Astrocyte (in vitro differentiated cells and primary cell): ENCODE data around the gene TRMT1.

Experiments used
- EZH2 ChIP-seq: IDR thresholded peaks from 2 replicates; pipeline ENCODE4 v1.6.1; 2012; ENCODE audit warnings: mild to moderate bottlenecking, low read length, inconsistent platforms; ENCODE audit not compliant: insufficient read depth
- TF ChIP-seq, protein P1 (sequence below): IDR thresholded peaks from 2 replicates; pipeline ENCODE4 v1.5.1; 2011; ENCODE audit warnings: low read depth, mild to moderate bottlenecking, inconsistent platforms, low read length, moderate library complexity; ENCODE audit not compliant: insufficient read depth

DNA sequence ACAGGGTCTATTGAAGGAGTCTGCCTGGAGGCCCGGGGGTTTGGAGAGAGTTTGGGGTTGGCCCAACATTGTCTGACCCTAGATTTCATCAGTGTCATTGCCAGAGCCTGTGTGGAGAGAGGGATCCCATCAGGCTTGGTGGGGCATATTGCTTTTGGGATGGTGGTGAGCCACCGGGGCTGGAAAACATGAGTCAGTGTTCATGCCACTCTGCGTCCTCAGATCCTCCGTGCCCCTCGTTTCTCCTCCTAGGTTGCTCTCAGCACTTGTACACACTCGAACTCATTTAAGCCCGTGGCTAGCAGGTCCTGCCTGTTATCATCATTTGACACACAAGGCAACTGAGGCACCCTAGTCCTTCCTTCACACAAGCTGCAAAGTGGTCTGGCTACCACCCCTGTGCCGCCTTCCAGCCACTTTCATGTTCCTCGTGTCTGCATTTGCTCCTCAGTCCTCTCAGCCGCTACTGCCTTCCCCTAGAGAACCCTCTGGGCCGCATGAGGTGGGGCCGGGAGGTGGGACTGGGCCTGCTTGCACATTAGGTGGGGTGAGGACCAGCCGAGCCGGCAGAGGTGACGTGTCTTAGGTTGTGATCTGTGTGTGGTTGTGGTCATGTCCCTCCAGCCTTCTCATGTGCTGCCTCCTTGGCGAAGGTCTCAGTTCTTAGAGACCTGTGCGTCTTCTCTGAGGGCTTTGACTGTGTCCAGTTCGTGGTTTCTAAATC lies 5.2 kb upstream of the TRMT1 start:
- TF ChIP-seq, protein P1, sequence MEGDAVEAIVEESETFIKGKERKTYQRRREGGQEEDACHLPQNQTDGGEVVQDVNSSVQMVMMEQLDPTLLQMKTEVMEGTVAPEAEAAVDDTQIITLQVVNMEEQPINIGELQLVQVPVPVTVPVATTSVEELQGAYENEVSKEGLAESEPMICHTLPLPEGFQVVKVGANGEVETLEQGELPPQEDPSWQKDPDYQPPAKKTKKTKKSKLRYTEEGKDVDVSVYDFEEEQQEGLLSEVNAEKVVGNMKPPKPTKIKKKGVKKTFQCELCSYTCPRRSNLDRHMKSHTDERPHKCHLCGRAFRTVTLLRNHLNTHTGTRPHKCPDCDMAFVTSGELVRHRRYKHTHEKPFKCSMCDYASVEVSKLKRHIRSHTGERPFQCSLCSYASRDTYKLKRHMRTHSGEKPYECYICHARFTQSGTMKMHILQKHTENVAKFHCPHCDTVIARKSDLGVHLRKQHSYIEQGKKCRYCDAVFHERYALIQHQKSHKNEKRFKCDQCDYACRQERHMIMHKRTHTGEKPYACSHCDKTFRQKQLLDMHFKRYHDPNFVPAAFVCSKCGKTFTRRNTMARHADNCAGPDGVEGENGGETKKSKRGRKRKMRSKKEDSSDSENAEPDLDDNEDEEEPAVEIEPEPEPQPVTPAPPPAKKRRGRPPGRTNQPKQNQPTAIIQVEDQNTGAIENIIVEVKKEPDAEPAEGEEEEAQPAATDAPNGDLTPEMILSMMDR: no peak
- TF ChIP-seq EZH2: no peak
